ENCODE data around the gene PI4KA.

GRCh38 chr22:20811971-20812660 lies 46.5 kb downstream of the PI4KA start:
- TF ChIP-seq POLR2A (IDR thresholded peaks at IDR 0.05; ENCODE audit: low read depth, low read length), result no peak
- no peak for TF ChIP-seq POLR2AphosphoS5 (IDR thresholded peaks at IDR 0.05; ENCODE audit: low read depth, low read length)

All from GM12892 (cell line).